ENCODE results near the gene DOCK9. TPM values are rescaled to one million over a fixed set of nuclear protein-coding genes. Genes with fewer than 3 reads are reported as not detected.

Gene DOCK9
- total RNA-seq, 6 donors from 2014 or later = 155 to 284 (median 170) TPM

DNA sequence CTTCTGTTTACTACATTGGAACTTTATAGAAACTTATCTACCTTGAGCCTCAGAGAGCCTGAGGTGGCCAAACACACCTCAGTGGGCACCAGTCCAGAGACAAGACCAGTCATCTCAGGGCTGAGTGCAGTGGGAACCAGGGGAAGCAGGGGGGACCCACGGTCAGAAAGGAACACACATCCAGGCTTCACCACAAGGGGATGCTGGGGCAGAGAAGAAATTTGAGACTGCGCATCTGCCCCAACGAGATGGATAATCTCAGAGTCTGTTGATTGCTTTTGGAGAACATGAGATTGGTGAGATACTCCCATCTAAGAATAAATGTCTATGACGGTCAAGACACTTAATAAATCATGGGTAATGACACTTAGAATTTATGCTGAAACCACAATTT is 98.7 kb downstream of the DOCK9 start:
- peaks cover 25 to 98% (median 71%) of the 10 kb centered on the region in 4 donors for H3K36me3 ChIP-seq
- H3K27ac ChIP-seq = no peak overlapping the region
- no peaks in the 10 kb centered on the region for H3K9me3 ChIP-seq
- ATAC-seq (ENCODE audit: low FRiP score in 2 of 2) (no peak), DNase-seq (no peak)
- no peaks in the 10 kb centered on the region for H3K4me1 ChIP-seq
- H3K4me3 ChIP-seq = no peak overlapping the region
- H3K27me3 ChIP-seq = no peaks in the 10 kb centered on the region
- 75 to 88% methylated on average over 4 of the region's 4 CpGs for WGBS, 2 donors
- TF ChIP-seq POLR2AphosphoS5 (IDR thresholded peaks at IDR 0.05) (no peak), EP300 (IDR thresholded peaks at IDR 0.05) (no peak), POLR2A (IDR thresholded peaks at IDR 0.05) (no peak)
- TF ChIP-seq, protein P1, sequence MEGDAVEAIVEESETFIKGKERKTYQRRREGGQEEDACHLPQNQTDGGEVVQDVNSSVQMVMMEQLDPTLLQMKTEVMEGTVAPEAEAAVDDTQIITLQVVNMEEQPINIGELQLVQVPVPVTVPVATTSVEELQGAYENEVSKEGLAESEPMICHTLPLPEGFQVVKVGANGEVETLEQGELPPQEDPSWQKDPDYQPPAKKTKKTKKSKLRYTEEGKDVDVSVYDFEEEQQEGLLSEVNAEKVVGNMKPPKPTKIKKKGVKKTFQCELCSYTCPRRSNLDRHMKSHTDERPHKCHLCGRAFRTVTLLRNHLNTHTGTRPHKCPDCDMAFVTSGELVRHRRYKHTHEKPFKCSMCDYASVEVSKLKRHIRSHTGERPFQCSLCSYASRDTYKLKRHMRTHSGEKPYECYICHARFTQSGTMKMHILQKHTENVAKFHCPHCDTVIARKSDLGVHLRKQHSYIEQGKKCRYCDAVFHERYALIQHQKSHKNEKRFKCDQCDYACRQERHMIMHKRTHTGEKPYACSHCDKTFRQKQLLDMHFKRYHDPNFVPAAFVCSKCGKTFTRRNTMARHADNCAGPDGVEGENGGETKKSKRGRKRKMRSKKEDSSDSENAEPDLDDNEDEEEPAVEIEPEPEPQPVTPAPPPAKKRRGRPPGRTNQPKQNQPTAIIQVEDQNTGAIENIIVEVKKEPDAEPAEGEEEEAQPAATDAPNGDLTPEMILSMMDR (IDR thresholded peaks at IDR 0.05) = no peak

DNA sequence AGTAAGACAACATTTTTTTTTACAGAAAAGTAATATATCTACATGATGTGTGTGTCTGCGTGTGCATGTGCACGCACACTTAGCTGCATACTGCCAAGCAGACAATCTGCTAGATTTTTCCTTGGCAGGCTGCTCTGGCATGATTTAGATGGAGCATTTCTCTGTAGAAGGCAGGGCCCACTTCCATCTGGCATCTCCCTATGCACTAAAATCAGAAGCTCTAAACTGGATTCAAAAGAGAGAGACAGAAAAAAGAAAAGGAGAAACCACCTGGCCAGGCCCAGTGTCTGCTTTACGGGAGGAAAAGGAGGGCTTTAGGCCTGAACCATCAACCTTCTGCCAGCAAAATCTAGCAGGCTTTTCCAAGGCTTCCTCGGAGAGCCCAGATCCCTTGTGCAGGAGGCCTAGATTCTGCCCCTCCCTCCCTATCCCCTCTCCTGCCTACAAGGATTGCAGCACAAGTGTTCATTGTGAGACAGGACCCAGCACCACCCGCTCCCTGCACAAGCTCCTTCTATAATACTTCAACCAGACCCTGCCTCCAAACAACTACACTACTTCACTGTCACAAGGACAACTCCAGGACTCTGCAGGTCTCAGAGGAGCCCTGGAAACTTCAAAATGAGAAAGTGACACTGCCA is 99.3 kb downstream of the DOCK9 start:
- H3K9me3 ChIP-seq = peaks cover 0 to 2% (median under 1%) of the 10 kb centered on the region in 4 donors
- H3K27ac ChIP-seq = no peak overlapping the region
- DNase-seq = no peak
- TF ChIP-seq POLR2A (IDR thresholded peaks at IDR 0.05) = no peak
- TF ChIP-seq POLR2AphosphoS5 (IDR thresholded peaks at IDR 0.05) = no peak
- no peak for TF ChIP-seq EP300 (IDR thresholded peaks at IDR 0.05)
- TF ChIP-seq, protein P1 (IDR thresholded peaks at IDR 0.05) = no peak
- peaks cover 25 to 98% (median 68%) of the 10 kb centered on the region in 4 donors for H3K36me3 ChIP-seq
- no peaks in the 10 kb centered on the region for H3K4me1 ChIP-seq
- no peaks in the 10 kb centered on the region for H3K27me3 ChIP-seq
- no peak for ATAC-seq (ENCODE audit: low FRiP score in 2 of 2)
- WGBS, 2 donors = 75 to 82% methylated on average over 5 of the region's 5 CpGs
- H3K4me3 ChIP-seq = no peak overlapping the region

DNA sequence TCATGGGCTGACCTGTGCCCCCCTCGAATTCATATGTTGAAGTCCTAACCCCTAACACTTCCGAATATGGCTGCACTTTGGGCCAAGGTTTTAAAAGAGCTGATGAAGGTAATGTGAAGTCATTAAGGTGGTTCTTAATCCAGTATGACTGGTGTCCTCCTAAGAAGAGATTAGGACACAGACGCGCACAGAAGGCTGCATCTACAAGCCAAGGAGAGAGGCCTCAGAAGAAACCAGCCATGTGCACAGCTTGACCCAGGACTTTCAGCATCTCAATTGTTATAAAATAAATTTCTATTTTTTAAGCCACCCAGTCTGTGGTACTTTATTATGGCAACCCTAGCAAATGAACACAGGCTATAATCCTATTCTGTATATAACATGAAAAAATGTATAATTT is 99.9 kb downstream of the DOCK9 start:
- no peak overlapping the region for H3K4me3 ChIP-seq
- no peaks in the 10 kb centered on the region for H3K4me1 ChIP-seq
- TF ChIP-seq POLR2AphosphoS5 (IDR thresholded peaks at IDR 0.05) (no peak), POLR2A (IDR thresholded peaks at IDR 0.05) (no peak), EP300 (IDR thresholded peaks at IDR 0.05) (no peak)
- TF ChIP-seq, protein P1 (IDR thresholded peaks at IDR 0.05) = no peak
- 91 to 94% methylated on average over 4 of the region's 4 CpGs for WGBS, 2 donors
- H3K27me3 ChIP-seq = no peaks in the 10 kb centered on the region
- no peak overlapping the region for H3K27ac ChIP-seq
- peaks cover 0 to 6% (median 3%) of the 10 kb centered on the region in 4 donors for H3K9me3 ChIP-seq
- no peak for DNase-seq
- peaks cover 20 to 98% (median 66%) of the 10 kb centered on the region in 4 donors for H3K36me3 ChIP-seq
- ATAC-seq (ENCODE audit: low FRiP score in 2 of 2) = no peak

DNA sequence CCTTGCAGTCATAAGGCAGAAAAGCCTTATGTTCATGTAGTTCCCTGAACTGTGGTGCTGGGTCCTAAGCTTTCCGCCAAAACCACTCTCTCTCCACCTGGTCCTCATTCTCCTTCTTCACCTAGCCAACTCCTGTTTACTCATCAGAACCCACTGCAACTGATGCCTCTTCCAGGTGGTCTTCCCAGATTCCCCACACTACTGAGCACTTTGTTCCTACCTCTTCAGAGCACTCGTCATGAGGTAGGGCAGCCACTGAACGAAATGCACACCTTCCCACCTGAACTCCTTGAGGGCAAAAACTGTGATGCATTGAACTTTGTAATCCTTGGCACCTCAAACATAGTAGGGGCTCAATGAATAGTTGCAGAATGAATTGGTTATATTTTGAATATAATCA is 100.4 kb downstream of the DOCK9 start:
- 94 to 96% methylated on average over 3 of the region's 3 CpGs for WGBS, 2 donors
- Histone ChIP-seq H3K27ac (no peak overlapping the region), H3K9me3 (peaks cover 0 to 6% (median 3%) of the 10 kb centered on the region in 4 donors), H3K36me3 (peaks cover 16 to 97% (median 66%) of the 10 kb centered on the region in 4 donors), H3K4me1 (no peaks in the 10 kb centered on the region), H3K4me3 (no peak overlapping the region), H3K27me3 (no peaks in the 10 kb centered on the region)
- TF ChIP-seq POLR2AphosphoS5 (IDR thresholded peaks at IDR 0.05) (no peak), POLR2A (IDR thresholded peaks at IDR 0.05) (no peak), EP300 (IDR thresholded peaks at IDR 0.05) (no peak)
- TF ChIP-seq, protein P1 (IDR thresholded peaks at IDR 0.05) = no peak
- ATAC-seq (ENCODE audit: low FRiP score in 2 of 2) (no peak), DNase-seq (no peak)

All from upper lobe of left lung (tissue), 6 donors.